Fibroblast of pulmonary artery (primary cell): ENCODE results near the gene DCAF8L1.
A peak's percentile ranks its signal among the peaks of the same experiment; 100 is the strongest.
"Not testable (repeated sequence)": the region's sequence is repeated elsewhere in the genome, so short reads cannot be mapped to it uniquely, and the experiment has no call there.

Source experiments
- DNase-seq: peaks from one replicate; pipeline ENCODE4 v3.0.0-alpha.2; 2010; ENCODE audit warnings: low read depth
- H3K4me3 ChIP-seq: replicated peaks from 2 replicates; pipeline ENCODE4 v1.5.1; 2011; ENCODE audit warnings: low read depth, mild to moderate bottlenecking, control low read depth, low read length, moderate library complexity
- CTCF ChIP-seq: IDR thresholded peaks from 2 replicates; pipeline ENCODE4 v1.5.1; 2011; ENCODE audit warnings: mild to moderate bottlenecking, control low read depth, low read length, inconsistent platforms; ENCODE audit errors: missing control alignments

DCAF8L1 gene

GRCh38 chrX:27996132-27996531, 14.9 kb upstream of the DCAF8L1 start:
- no peak for DNase-seq
- TF ChIP-seq CTCF, result no peak
- H3K4me3 ChIP-seq, result no peak overlapping the region

GRCh38 chrX:27995611-27996010, 14.4 kb upstream of the DCAF8L1 start:
- no peak for DNase-seq
- TF ChIP-seq CTCF, result no peak
- no peak overlapping the region for H3K4me3 ChIP-seq

- no peak for TF ChIP-seq CTCF
- H3K4me3 ChIP-seq, result no peak overlapping the region
- no peak for DNase-seq
Observed at GRCh38 chrX:27987862-27988646, 6.8 kb upstream of the DCAF8L1 start.

GRCh38 chrX:27976934-27977333, 4.3 kb downstream of the DCAF8L1 start:
- H3K4me3 ChIP-seq, result not testable (repeated sequence)

GRCh38 chrX:27976284-27976683, 5.0 kb downstream of the DCAF8L1 start:
- peak; percentile 66 for DNase-seq
- TF ChIP-seq CTCF, result no peak
- no peak overlapping the region for H3K4me3 ChIP-seq

More at GRCh38 chrX:27976934-27977333, 4.3 kb downstream of the DCAF8L1 start:
- DNase-seq, result not testable (repeated sequence)

- H3K4me3 ChIP-seq, result no peak overlapping the region
- TF ChIP-seq CTCF, result no peak
- no peak for DNase-seq
Observed at GRCh38 chrX:27968878-27969277, 12.4 kb downstream of the DCAF8L1 start.

GRCh38 chrX:27968352-27968751, 12.9 kb downstream of the DCAF8L1 start:
- TF ChIP-seq CTCF, result no peak
- no peak for DNase-seq
- no peak overlapping the region for H3K4me3 ChIP-seq
